ENCODE results near the gene HPD.

The HPD gene

DNA sequence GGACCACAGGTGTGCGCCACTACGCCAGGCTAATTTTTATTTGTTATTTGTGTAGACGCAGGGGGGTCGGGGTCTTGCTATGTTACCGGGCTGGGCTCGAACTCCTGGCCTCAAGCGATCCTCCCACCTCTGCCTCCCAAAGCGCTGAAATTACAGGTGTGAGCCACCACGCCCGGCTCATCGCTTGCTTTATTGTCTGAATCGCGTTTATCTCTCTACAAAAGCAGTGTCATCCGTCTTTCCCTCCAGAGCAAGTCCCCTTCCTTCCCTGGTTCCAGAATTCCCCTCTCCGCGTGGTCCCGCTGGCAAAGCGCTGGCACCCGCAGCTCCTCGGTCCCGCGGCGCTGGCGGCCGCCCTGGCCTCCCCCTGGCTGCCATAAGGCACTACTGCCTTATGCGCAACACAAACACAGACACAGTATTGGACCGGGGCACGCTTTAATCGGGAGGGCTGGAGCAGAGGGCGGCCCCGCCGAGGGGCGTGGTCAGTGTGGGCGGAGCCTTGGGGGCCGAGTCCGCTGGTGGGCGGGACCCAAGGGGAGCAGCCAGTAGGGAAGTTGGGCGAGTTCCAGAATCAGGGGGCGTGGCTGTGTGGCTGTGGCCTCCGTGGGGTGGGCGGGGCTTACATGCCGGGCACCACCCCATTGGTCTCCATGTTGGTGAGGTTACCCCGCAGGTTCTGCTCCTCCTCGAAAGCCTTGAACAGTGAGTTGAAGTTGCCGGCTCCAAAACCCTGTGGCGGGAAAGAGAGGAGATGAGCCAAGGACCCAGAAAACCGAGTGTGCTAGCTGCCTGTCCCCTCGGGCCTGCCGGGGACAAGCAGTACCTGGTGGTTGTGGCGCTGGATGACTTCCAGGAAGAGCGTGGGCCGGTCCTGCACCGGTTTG, 19.3 kb downstream of the HPD start:
- no peak for TF ChIP-seq EZH2phosphoT487 (IDR thresholded peaks at IDR 0.05; ENCODE audit: borderline replicate concordance, low read length)
- TF ChIP-seq, protein P1, sequence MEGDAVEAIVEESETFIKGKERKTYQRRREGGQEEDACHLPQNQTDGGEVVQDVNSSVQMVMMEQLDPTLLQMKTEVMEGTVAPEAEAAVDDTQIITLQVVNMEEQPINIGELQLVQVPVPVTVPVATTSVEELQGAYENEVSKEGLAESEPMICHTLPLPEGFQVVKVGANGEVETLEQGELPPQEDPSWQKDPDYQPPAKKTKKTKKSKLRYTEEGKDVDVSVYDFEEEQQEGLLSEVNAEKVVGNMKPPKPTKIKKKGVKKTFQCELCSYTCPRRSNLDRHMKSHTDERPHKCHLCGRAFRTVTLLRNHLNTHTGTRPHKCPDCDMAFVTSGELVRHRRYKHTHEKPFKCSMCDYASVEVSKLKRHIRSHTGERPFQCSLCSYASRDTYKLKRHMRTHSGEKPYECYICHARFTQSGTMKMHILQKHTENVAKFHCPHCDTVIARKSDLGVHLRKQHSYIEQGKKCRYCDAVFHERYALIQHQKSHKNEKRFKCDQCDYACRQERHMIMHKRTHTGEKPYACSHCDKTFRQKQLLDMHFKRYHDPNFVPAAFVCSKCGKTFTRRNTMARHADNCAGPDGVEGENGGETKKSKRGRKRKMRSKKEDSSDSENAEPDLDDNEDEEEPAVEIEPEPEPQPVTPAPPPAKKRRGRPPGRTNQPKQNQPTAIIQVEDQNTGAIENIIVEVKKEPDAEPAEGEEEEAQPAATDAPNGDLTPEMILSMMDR (IDR thresholded peaks at IDR 0.05; ENCODE audit: low read depth, low read length, poor library complexity, severe bottlenecking) = peak; percentile 38
- H3K4me2 ChIP-seq (ENCODE audit: low read length) = peak overlapping the region; percentile 89
- H3K36me3 ChIP-seq (ENCODE audit: control insufficient read depth, low read length) = no peaks in the 10 kb centered on the region
- H3K4me1 ChIP-seq (ENCODE audit: control insufficient read depth, low read length) = peaks cover 16% of the 10 kb centered on the region
- H3K4me3 ChIP-seq (ENCODE audit: low read length) = peak overlapping the region; percentile 86
- H4K20me1 ChIP-seq (ENCODE audit: control insufficient read depth, insufficient read depth, low read depth, low read length) = no peaks in the 10 kb centered on the region
- H3K9me2 ChIP-seq (replicated peaks; ENCODE audit: control insufficient read depth, low read length) = no peaks in the 10 kb centered on the region
- H3K9me3 ChIP-seq (ENCODE audit: control insufficient read depth, insufficient read depth, low read length) = no peaks in the 10 kb centered on the region
- H3K27me3 ChIP-seq (ENCODE audit: control insufficient read depth, low read length) = peaks cover 23% of the 10 kb centered on the region
- H3K27ac ChIP-seq (ENCODE audit: low read depth, low read length) = no peak overlapping the region
- no peaks in the 10 kb centered on the region for H3K79me2 ChIP-seq (ENCODE audit: control insufficient read depth, low read length)
- peaks cover 3% of the 10 kb centered on the region; the same call in 1 of the 2 replicates for H3F3A ChIP-seq (ENCODE audit: control insufficient read depth, insufficient read depth)

DNA sequence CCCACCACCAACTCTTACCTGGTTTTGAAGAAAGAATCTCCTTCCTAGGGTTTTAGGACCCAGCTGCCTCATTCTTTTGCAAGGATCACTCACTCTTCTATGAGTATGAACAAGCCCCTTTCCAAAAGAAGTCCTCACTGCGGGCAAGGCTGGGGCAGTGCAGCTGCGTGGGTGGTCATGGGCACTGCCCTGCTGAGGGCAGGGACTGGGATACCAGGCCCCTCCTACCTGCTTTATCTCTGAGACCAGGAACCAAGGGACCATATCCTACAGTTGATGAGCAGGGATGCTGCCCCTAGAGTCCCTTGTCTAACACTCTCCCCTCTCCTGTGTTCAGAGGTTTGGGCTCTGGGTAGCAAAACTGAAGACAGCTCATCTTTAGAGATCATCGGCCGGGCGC, 20.5 kb downstream of the HPD start:
- no peaks in the 10 kb centered on the region for H4K20me1 ChIP-seq (ENCODE audit: control insufficient read depth, insufficient read depth, low read depth, low read length)
- H3K4me1 ChIP-seq (ENCODE audit: control insufficient read depth, low read length) = peaks cover 16% of the 10 kb centered on the region
- H3F3A ChIP-seq (ENCODE audit: control insufficient read depth, insufficient read depth) = peaks cover 7% of the 10 kb centered on the region; the same call in 1 of the 2 replicates
- H3K9me3 ChIP-seq (ENCODE audit: control insufficient read depth, insufficient read depth, low read length) = no peaks in the 10 kb centered on the region
- H3K27ac ChIP-seq (ENCODE audit: low read depth, low read length) = no peak overlapping the region
- no peak overlapping the region for H3K4me3 ChIP-seq (ENCODE audit: low read length)
- no peaks in the 10 kb centered on the region for H3K79me2 ChIP-seq (ENCODE audit: control insufficient read depth, low read length)
- no peak overlapping the region for H3K4me2 ChIP-seq (ENCODE audit: low read length)
- TF ChIP-seq, protein P1 (IDR thresholded peaks at IDR 0.05; ENCODE audit: low read depth, low read length, poor library complexity, severe bottlenecking) = no peak
- TF ChIP-seq EZH2phosphoT487 (IDR thresholded peaks at IDR 0.05; ENCODE audit: borderline replicate concordance, low read length) = no peak
- H3K9me2 ChIP-seq (replicated peaks; ENCODE audit: control insufficient read depth, low read length) = no peaks in the 10 kb centered on the region
- H3K36me3 ChIP-seq (ENCODE audit: control insufficient read depth, low read length) = no peaks in the 10 kb centered on the region
- H3K27me3 ChIP-seq (ENCODE audit: control insufficient read depth, low read length) = peaks cover 23% of the 10 kb centered on the region

DNA sequence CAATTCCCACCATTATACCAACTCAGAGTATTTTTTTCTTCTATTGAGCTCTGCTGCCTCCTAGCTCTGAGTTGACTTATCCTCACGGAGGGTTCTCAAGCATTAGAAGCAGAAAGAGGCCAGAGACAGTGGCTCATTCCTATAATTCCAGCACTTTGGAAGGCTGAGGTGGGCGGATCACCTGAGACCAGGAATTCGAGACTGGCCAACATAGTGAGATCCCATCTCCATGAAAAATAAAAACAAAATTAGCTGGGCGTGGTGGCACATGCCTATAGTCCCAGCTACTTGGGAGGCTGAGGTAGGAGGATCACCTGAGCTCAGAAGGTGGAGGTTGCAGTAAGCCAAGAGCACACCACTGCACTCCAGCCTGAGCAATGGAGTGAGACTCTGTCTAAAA, 21.0 kb downstream of the HPD start:
- no peak for TF ChIP-seq EZH2phosphoT487 (IDR thresholded peaks at IDR 0.05; ENCODE audit: borderline replicate concordance, low read length)
- TF ChIP-seq, protein P1 (IDR thresholded peaks at IDR 0.05; ENCODE audit: low read depth, low read length, poor library complexity, severe bottlenecking) = peak; percentile 6
- no peaks in the 10 kb centered on the region for H3K9me2 ChIP-seq (replicated peaks; ENCODE audit: control insufficient read depth, low read length)
- no peak overlapping the region for H3K4me2 ChIP-seq (ENCODE audit: low read length)
- H3K27me3 ChIP-seq (ENCODE audit: control insufficient read depth, low read length) = peaks cover 23% of the 10 kb centered on the region
- no peaks in the 10 kb centered on the region for H4K20me1 ChIP-seq (ENCODE audit: control insufficient read depth, insufficient read depth, low read depth, low read length)
- no peak overlapping the region for H3K4me3 ChIP-seq (ENCODE audit: low read length)
- no peak overlapping the region for H3K27ac ChIP-seq (ENCODE audit: low read depth, low read length)
- no peaks in the 10 kb centered on the region for H3K36me3 ChIP-seq (ENCODE audit: control insufficient read depth, low read length)
- no peaks in the 10 kb centered on the region for H3K79me2 ChIP-seq (ENCODE audit: control insufficient read depth, low read length)
- peaks cover 16% of the 10 kb centered on the region for H3K4me1 ChIP-seq (ENCODE audit: control insufficient read depth, low read length)
- no peaks in the 10 kb centered on the region for H3K9me3 ChIP-seq (ENCODE audit: control insufficient read depth, insufficient read depth, low read length)
- peaks cover 7% of the 10 kb centered on the region; the same call in 1 of the 2 replicates for H3F3A ChIP-seq (ENCODE audit: control insufficient read depth, insufficient read depth)

Measured in DOHH2 (cell line).